ENCODE measurements around the gene ASCC3.

The ASCC3 gene

GRCh38 chr6:100686216-100686615 is 194.9 kb downstream of the ASCC3 start:
- Histone ChIP-seq H3K79me2 (no peaks in the 10 kb centered on the region), H3K4me2 (ENCODE audit: low read length) (no peak overlapping the region), H3K9ac (no peak overlapping the region), H3K4me1 (no peaks in the 10 kb centered on the region), H3K27me3 (ENCODE audit: control insufficient read depth, insufficient read depth, low read length) (no peaks in the 10 kb centered on the region), H3K9me3 (ENCODE audit: control insufficient read depth, low read length) (no peaks in the 10 kb centered on the region), H3K4me3 (ENCODE audit: low read depth, low read length) (no peak overlapping the region), H3K27ac (no peak overlapping the region), H2AFZ (no peak overlapping the region), H3K36me3 (ENCODE audit: control insufficient read depth, insufficient read depth, low read length) (no peaks in the 10 kb centered on the region)
- TF ChIP-seq CTCF (IDR thresholded peaks at IDR 0.05): no peak

- H3K27ac ChIP-seq: no peak overlapping the region
- H3K4me2 ChIP-seq (ENCODE audit: low read length): no peak overlapping the region
- no peaks in the 10 kb centered on the region for H3K79me2 ChIP-seq
- H3K9me3 ChIP-seq (ENCODE audit: control insufficient read depth, low read length): no peaks in the 10 kb centered on the region
- no peaks in the 10 kb centered on the region for H3K4me1 ChIP-seq
- no peak overlapping the region for H3K9ac ChIP-seq
- no peak for TF ChIP-seq CTCF (IDR thresholded peaks at IDR 0.05)
- no peaks in the 10 kb centered on the region for H3K36me3 ChIP-seq (ENCODE audit: control insufficient read depth, insufficient read depth, low read length)
- no peak overlapping the region for H2AFZ ChIP-seq
- H3K4me3 ChIP-seq (ENCODE audit: low read depth, low read length): no peak overlapping the region
- no peaks in the 10 kb centered on the region for H3K27me3 ChIP-seq (ENCODE audit: control insufficient read depth, insufficient read depth, low read length)
Measured at GRCh38 chr6:100685747-100686146, 195.4 kb downstream of the ASCC3 start.

GRCh38 chr6:100680163-100680562 is 201.0 kb downstream of the ASCC3 start:
- no peak overlapping the region for H2AFZ ChIP-seq
- no peak for TF ChIP-seq CTCF (IDR thresholded peaks at IDR 0.05)
- H3K4me1 ChIP-seq: peaks cover 3% of the 10 kb centered on the region
- H3K27ac ChIP-seq: no peak overlapping the region
- no peaks in the 10 kb centered on the region for H3K27me3 ChIP-seq (ENCODE audit: control insufficient read depth, insufficient read depth, low read length)
- H3K4me3 ChIP-seq (ENCODE audit: low read depth, low read length): no peak overlapping the region
- no peaks in the 10 kb centered on the region for H3K79me2 ChIP-seq
- no peaks in the 10 kb centered on the region for H3K9me3 ChIP-seq (ENCODE audit: control insufficient read depth, low read length)
- H3K4me2 ChIP-seq (ENCODE audit: low read length): no peak overlapping the region
- H3K9ac ChIP-seq: no peak overlapping the region
- H3K36me3 ChIP-seq (ENCODE audit: control insufficient read depth, insufficient read depth, low read length): no peaks in the 10 kb centered on the region

GRCh38 chr6:100678027-100678426 is 203.1 kb downstream of the ASCC3 start:
- H3K79me2 ChIP-seq: no peaks in the 10 kb centered on the region
- no peak overlapping the region for H3K4me2 ChIP-seq (ENCODE audit: low read length)
- no peaks in the 10 kb centered on the region for H3K27me3 ChIP-seq (ENCODE audit: control insufficient read depth, insufficient read depth, low read length)
- H3K9me3 ChIP-seq (ENCODE audit: control insufficient read depth, low read length): no peaks in the 10 kb centered on the region
- peaks cover 3% of the 10 kb centered on the region for H3K4me1 ChIP-seq
- no peak overlapping the region for H3K4me3 ChIP-seq (ENCODE audit: low read depth, low read length)
- TF ChIP-seq CTCF (IDR thresholded peaks at IDR 0.05): peak; percentile 7
- no peak overlapping the region for H3K27ac ChIP-seq
- H2AFZ ChIP-seq: no peak overlapping the region
- no peaks in the 10 kb centered on the region for H3K36me3 ChIP-seq (ENCODE audit: control insufficient read depth, insufficient read depth, low read length)
- no peak overlapping the region for H3K9ac ChIP-seq

DNA sequence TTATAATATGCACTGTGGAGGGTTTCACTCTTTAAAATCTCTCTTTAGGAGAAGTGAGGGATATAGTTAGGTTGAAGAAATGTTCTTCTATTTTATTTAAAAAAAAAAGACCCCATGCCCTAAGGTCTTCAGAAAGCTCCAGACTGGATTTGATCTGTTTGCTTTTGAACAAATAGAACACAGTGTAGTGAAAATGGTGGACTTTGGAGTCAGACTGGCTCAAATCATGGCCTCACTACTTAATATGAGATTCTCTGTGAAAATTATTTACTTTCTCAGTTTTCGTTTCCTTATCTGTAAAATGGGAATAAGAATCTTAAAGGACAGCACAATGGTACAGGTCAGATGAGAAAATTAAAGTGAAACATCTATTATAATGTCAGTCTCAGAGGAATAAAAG is 203.9 kb downstream of the ASCC3 start:
- Histone ChIP-seq H2AFZ (no peak overlapping the region), H3K9me3 (ENCODE audit: control insufficient read depth, low read length) (no peaks in the 10 kb centered on the region), H3K27ac (no peak overlapping the region), H3K36me3 (ENCODE audit: control insufficient read depth, insufficient read depth, low read length) (no peaks in the 10 kb centered on the region), H3K4me1 (peaks cover 3% of the 10 kb centered on the region), H3K4me3 (ENCODE audit: low read depth, low read length) (no peak overlapping the region), H3K79me2 (no peaks in the 10 kb centered on the region), H3K9ac (no peak overlapping the region), H3K4me2 (ENCODE audit: low read length) (no peak overlapping the region), H3K27me3 (ENCODE audit: control insufficient read depth, insufficient read depth, low read length) (no peaks in the 10 kb centered on the region)
- no peak for TF ChIP-seq CTCF (IDR thresholded peaks at IDR 0.05)
